Measurements from ENCODE around the gene UGT2B15. TPM values are rescaled to one million over a fixed set of nuclear protein-coding genes. Genes with fewer than 3 reads are reported as not detected.
"Not testable (repeated sequence)": the region's sequence is repeated elsewhere in the genome, so short reads cannot be mapped to it uniquely, and the experiment has no call there.

The UGT2B15 gene
- total and polyA plus RNA-seq, 8 donors, result 0.34 to 1.9 (median 0.69) TPM; not detected in 2

- Histone ChIP-seq H3K4me3 (no peak overlapping the region), H3K4me1 (no peaks in the 10 kb centered on the region), H3K9me3 (peaks cover 0 to 23% of the 10 kb centered on the region in 2 donors), H3K27ac (no peak overlapping the region), H3K27me3 (no peaks in the 10 kb centered on the region), H3K36me3 (no peaks in the 10 kb centered on the region)
- no peak for TF ChIP-seq CTCF (IDR thresholded peaks at IDR 0.05)
- ATAC-seq (no peak), DNase-seq (no peak)
- intact Hi-C loops (cut with DNase I), result no loop called here
Measured at GRCh38 chr4:68683034-68683433, 12.6 kb upstream of the UGT2B15 start.

GRCh38 chr4:68681298-68681697 is 10.8 kb upstream of the UGT2B15 start:
- ATAC-seq; H3K4me1 ChIP-seq; H3K4me3 ChIP-seq; H3K36me3 ChIP-seq; H3K27ac ChIP-seq; DNase-seq; intact Hi-C loops (cut with DNase I); H3K27me3 ChIP-seq: not testable (repeated sequence)
- H3K9me3 ChIP-seq, result peaks cover 0 to 26% of the 10 kb centered on the region in 2 donors

GRCh38 chr4:68673143-68673542 is 2.7 kb upstream of the UGT2B15 start:
- Histone ChIP-seq H3K27ac (no peak overlapping the region), H3K4me3 (no peak overlapping the region), H3K36me3 (no peaks in the 10 kb centered on the region), H3K9me3 (peaks cover 0 to 8% of the 10 kb centered on the region in 2 donors), H3K4me1 (no peaks in the 10 kb centered on the region), H3K27me3 (no peaks in the 10 kb centered on the region)
- DNase-seq (no peak), ATAC-seq (no peak)
- no peak for TF ChIP-seq CTCF (IDR thresholded peaks at IDR 0.05)
- intact Hi-C loops (cut with DNase I), result no loop called here

- ATAC-seq; intact Hi-C loops (cut with DNase I); H3K4me3 ChIP-seq; H3K27ac ChIP-seq; DNase-seq; H3K4me1 ChIP-seq; H3K27me3 ChIP-seq; H3K9me3 ChIP-seq; H3K36me3 ChIP-seq: not testable (repeated sequence)
Measured at GRCh38 chr4:68671217-68671616, 765 bp upstream of the UGT2B15 start.

GRCh38 chr4:68668537-68669163 is 1.8 kb downstream of the UGT2B15 start:
- H3K9me3 ChIP-seq; H3K27me3 ChIP-seq; H3K4me1 ChIP-seq; H3K27ac ChIP-seq; intact Hi-C loops (cut with DNase I); ATAC-seq; DNase-seq; H3K4me3 ChIP-seq; H3K36me3 ChIP-seq: not testable (repeated sequence)

- H3K27ac ChIP-seq; H3K4me1 ChIP-seq; H3K9me3 ChIP-seq; intact Hi-C loops (cut with DNase I); H3K4me3 ChIP-seq; DNase-seq; H3K36me3 ChIP-seq; ATAC-seq; H3K27me3 ChIP-seq: not testable (repeated sequence)
Measured at GRCh38 chr4:68667551-68667950, 2.9 kb downstream of the UGT2B15 start.

- H3K36me3 ChIP-seq; intact Hi-C loops (cut with DNase I); DNase-seq; H3K27ac ChIP-seq; H3K9me3 ChIP-seq; H3K4me3 ChIP-seq; H3K27me3 ChIP-seq; H3K4me1 ChIP-seq; ATAC-seq: not testable (repeated sequence)
Measured at GRCh38 chr4:68664721-68665120, 5.7 kb downstream of the UGT2B15 start.

- H3K27ac ChIP-seq; DNase-seq; H3K36me3 ChIP-seq; H3K4me1 ChIP-seq; ATAC-seq; intact Hi-C loops (cut with DNase I); H3K4me3 ChIP-seq; H3K9me3 ChIP-seq; H3K27me3 ChIP-seq: not testable (repeated sequence)
Measured at GRCh38 chr4:68662836-68663574, 7.4 kb downstream of the UGT2B15 start.

Measured in left lung (tissue), 10 donors.